HepG2 (cell line): Measurements from ENCODE around the gene DNAJC10. TPM values are rescaled to one million over a fixed set of nuclear protein-coding genes. Genes with fewer than 3 reads are reported as not detected.

Source experiments
- ATF1 ChIP-seq: IDR thresholded peaks from 2 replicates; pipeline ENCODE4 v1.6.1; 2016; ENCODE audit warnings: mild to moderate bottlenecking, control low read depth
- BCL6 ChIP-seq: IDR thresholded peaks from 2 replicates; pipeline ENCODE4 v1.6.1; 2016; ENCODE audit warnings: missing genetic modification reagents, missing compliant biosample characterization
- ELF3 ChIP-seq: IDR thresholded peaks from 2 replicates; pipeline ENCODE4 v1.6.1; 2016; ENCODE audit warnings: missing genetic modification reagents, missing compliant biosample characterization
- FOXA3 ChIP-seq: IDR thresholded peaks from 2 replicates; pipeline ENCODE4 v1.6.1; 2016; ENCODE audit warnings: missing genetic modification reagents, missing compliant biosample characterization
- GABPA ChIP-seq, 2 experiments: IDR thresholded peaks; 2 replicates each; pipeline ENCODE4 v1.6.1; 2011 to 2016; ENCODE audit warnings: low read depth in 2 of 2, low read length in 1 of 2, missing biosample characterization in 1 of 2, missing genetic modification characterization in 1 of 2
- GATAD2A ChIP-seq: IDR thresholded peaks from 2 replicates; pipeline ENCODE4 v1.6.1; 2016
- ISX ChIP-seq: sonication (generic); formaldehyde crosslinking; conservative IDR thresholded peaks from 2 replicates; pipeline ENCODE4 v1.5.0; 2020; ENCODE audit warnings: missing genetic modification reagents
- MIXL1 ChIP-seq: IDR thresholded peaks from 2 replicates; pipeline ENCODE4 v1.6.1; 2016
- MZF1 ChIP-seq: sonication (generic); formaldehyde crosslinking; IDR thresholded peaks from 2 replicates; pipeline ENCODE4 v1.8.1; 2023; ENCODE audit warnings: mild to moderate bottlenecking, missing genetic modification reagents, borderline replicate concordance
- NR2C2 ChIP-seq: sonication (generic); formaldehyde crosslinking; IDR thresholded peaks from 2 replicates; pipeline ENCODE4 v1.4.0; 2020; ENCODE audit warnings: missing genetic modification reagents, mild to moderate bottlenecking, moderate library complexity, borderline replicate concordance
- RCOR2 ChIP-seq: IDR thresholded peaks from 2 replicates; pipeline ENCODE4 v1.6.1; 2016; ENCODE audit warnings: missing biosample characterization, missing genetic modification reagents
- SNRNP70 ChIP-seq: fragments of 200-400 bp; formaldehyde crosslinking; IDR thresholded peaks from 2 replicates; pipeline ENCODE4 v1.6.1; 2017; ENCODE audit warnings: mild to moderate bottlenecking, low read depth, low read length, moderate library complexity
- SOX5 ChIP-seq: IDR thresholded peaks from 2 replicates; pipeline ENCODE4 v1.6.1; 2016; ENCODE audit warnings: borderline replicate concordance
- ZBTB40 ChIP-seq, 2 experiments: fragments of 450-650 bp in 1 of 2; sonication (generic) in 1 of 2; formaldehyde crosslinking in 1 of 2; IDR thresholded peaks; 2 replicates each; pipeline versions ENCODE4 v1.6.1 to v1.8.0; 2016 to 2022; ENCODE audit warnings: antibody characterized with exemption in 1 of 2, mild to moderate bottlenecking in 1 of 2, missing genetic modification reagents in 1 of 2
- ZNF335 ChIP-seq: sonication (generic); formaldehyde crosslinking; IDR thresholded peaks from 2 replicates; pipeline ENCODE4 v1.4.0; 2020; ENCODE audit warnings: missing genetic modification reagents
- ZNF563 ChIP-seq: sonication (generic); formaldehyde crosslinking; IDR thresholded peaks from 2 replicates; pipeline ENCODE4 v1.8.0; 2022; ENCODE audit warnings: mild to moderate bottlenecking, moderate library complexity, missing genetic modification reagents
- polyA plus RNA-seq, 8 experiments: library from polyadenylated mRNA; depleted of rRNA in 3 of 8; stranded (reverse) in 7 of 8; unstranded in 1 of 8; fragments of >200 nt; fragmentation: Illumina TruSeq in 4 of 8; extraction: Trizol in 4 of 8; gene quantifications; 2 replicates each; pipeline versions ENCODE4 v1.2.1 to v1.2.3, GENCODE V29; 2011 to 2016; ENCODE audit warnings: low read depth in 4 of 8, missing spikeins in 1 of 8, mixed read lengths in 1 of 8; ENCODE audit not compliant: insufficient read depth in 1 of 8
- total RNA-seq, 5 experiments: library from RNA; depleted of rRNA; stranded (reverse); fragments of >200 nt; fragmentation: Illumina TruSeq; extraction: Trizol; gene quantifications; 2 replicates each; pipeline ENCODE4 v1.2.3, GENCODE V29; 2016; ENCODE audit warnings: low read depth in 1 of 5
- TF ChIP-seq, protein P1 (sequence below), 2 experiments: fragments of 450-650 bp in 1 of 2; sonication (generic) in 1 of 2; formaldehyde crosslinking; IDR thresholded peaks; 2 replicates each; pipeline versions ENCODE4 v1.5.0 to v1.8.0; 2020 to 2022; ENCODE audit warnings: mild to moderate bottlenecking in 1 of 2, missing genetic modification reagents in 1 of 2
- TF ChIP-seq, protein P2 (sequence below): fragments of 450-650 bp; IDR thresholded peaks from 2 replicates; pipeline ENCODE4 v1.6.1; 2017

Gene DNAJC10
- total and polyA plus RNA-seq, 2 of the 13 experiments (the other 11 are each of a cell fraction or from before 2014, with no cell fraction given) = 44.1 to 178 TPM

- TF ChIP-seq MZF1 (CRISPR knock-in tag) (0 out of 2 replicates have a peak, but pooled peaks have one; percentile 19), ZNF335 (0 out of 2 replicates have a peak, but pooled peaks have one; percentile 9), ZBTB40 (IDR thresholded peaks at IDR 0.05) (no peak), ZBTB40 (CRISPR knock-in tag; IDR thresholded peaks at IDR 0.05) (no peak), SOX5 (0 out of 2 replicates have a peak, but pooled peaks have one; percentile 19), ELF3 (peak; percentile 94), GATAD2A (CRISPR knock-in tag) (peak; percentile 78), NR2C2 (CRISPR knock-in tag) (0 out of 2 replicates have a peak, but pooled peaks have one; percentile 32), ATF1 (CRISPR knock-in tag) (0 out of 2 replicates have a peak, but pooled peaks have one; percentile 21), SNRNP70 (no peak), FOXA3 (CRISPR knock-in tag) (peak; percentile 35), MIXL1 (CRISPR knock-in tag) (0 out of 2 replicates have a peak, but pooled peaks have one; percentile 32), RCOR2 (CRISPR knock-in tag) (0 out of 2 replicates have a peak, but pooled peaks have one; percentile 19), BCL6 (CRISPR knock-in tag) (0 out of 2 replicates have a peak, but pooled peaks have one; percentile 39), GABPA (IDR thresholded peaks at IDR 0.05; ENCODE audit: low read depth, low read length) (no peak), GABPA (CRISPR knock-in tag; IDR thresholded peaks at IDR 0.05; ENCODE audit: low read depth) (peak; percentile 60; the same call in 1 of the 2 replicates), ISX (CRISPR knock-in tag) (0 out of 2 replicates have a peak, but pooled peaks have one; percentile 3), ZNF563 (CRISPR knock-in tag) (no peak)
- TF ChIP-seq, protein P1, sequence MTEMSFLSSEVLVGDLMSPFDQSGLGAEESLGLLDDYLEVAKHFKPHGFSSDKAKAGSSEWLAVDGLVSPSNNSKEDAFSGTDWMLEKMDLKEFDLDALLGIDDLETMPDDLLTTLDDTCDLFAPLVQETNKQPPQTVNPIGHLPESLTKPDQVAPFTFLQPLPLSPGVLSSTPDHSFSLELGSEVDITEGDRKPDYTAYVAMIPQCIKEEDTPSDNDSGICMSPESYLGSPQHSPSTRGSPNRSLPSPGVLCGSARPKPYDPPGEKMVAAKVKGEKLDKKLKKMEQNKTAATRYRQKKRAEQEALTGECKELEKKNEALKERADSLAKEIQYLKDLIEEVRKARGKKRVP (CRISPR knock-in tag; IDR thresholded peaks at IDR 0.05) = peak in 1 of 2 experiments; percentile 96; a peak in 2 of 4 replicates
- TF ChIP-seq, protein P2, sequence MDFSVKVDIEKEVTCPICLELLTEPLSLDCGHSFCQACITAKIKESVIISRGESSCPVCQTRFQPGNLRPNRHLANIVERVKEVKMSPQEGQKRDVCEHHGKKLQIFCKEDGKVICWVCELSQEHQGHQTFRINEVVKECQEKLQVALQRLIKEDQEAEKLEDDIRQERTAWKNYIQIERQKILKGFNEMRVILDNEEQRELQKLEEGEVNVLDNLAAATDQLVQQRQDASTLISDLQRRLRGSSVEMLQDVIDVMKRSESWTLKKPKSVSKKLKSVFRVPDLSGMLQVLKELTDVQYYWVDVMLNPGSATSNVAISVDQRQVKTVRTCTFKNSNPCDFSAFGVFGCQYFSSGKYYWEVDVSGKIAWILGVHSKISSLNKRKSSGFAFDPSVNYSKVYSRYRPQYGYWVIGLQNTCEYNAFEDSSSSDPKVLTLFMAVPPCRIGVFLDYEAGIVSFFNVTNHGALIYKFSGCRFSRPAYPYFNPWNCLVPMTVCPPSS = no peak
These were observed 751 bp upstream of the DNAJC10 start (continued) for GRCh38 chr2:182715121-182715891.
